KOPT-K1 (cell line): ENCODE measurements around the gene SBF2.

Experiments used
- H3K27ac ChIP-seq: fragments of 200-600 bp; sonication (generic); 2 replicates; pipeline ENCODE4 v1.5.1; 2016; ENCODE audit warnings: antibody characterized with exemption, mild to moderate bottlenecking, low read depth, low read length; ENCODE audit not compliant: poor library complexity, severe bottlenecking
- H3K36me3 ChIP-seq: fragments of 200-600 bp; sonication (generic); 2 replicates; pipeline ENCODE4 v1.5.1; 2017; ENCODE audit warnings: antibody characterized with exemption, mild to moderate bottlenecking, low read length, moderate library complexity; ENCODE audit not compliant: insufficient read depth
- H3K9me3 ChIP-seq: fragments of 200-600 bp; sonication (generic); 2 replicates; pipeline ENCODE4 v1.5.1; 2017; ENCODE audit warnings: antibody characterized with exemption, low read length, mild to moderate bottlenecking; ENCODE audit not compliant: insufficient read depth, poor library complexity, severe bottlenecking

Gene SBF2

DNA sequence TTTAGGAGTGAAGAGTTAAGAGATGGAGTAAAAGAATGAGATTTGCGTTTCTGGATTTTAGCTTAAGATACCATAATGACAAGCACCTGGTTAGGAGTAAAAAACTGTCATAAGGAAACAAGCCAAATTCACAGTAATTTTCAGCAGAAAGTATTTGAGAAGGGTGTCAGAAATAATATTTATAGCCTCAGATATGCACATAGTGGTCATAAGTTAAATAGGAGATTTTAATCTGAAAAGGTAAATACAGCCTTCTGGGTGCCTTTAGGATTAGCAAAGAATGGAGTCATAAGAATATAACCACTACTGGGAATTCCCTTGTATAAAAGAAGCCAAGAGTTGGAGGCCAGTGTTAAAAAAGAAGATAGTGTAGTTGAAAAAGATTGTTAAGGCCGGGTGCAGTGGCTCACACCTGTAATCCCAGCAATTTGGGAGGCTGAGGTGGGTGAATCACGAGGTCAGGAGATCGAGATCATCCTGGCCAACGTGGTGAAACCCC, 470.1 kb downstream of the SBF2 start:
- H3K9me3 ChIP-seq, result no peaks in the 10 kb centered on the region
- no peaks in the 10 kb centered on the region for H3K36me3 ChIP-seq
- no peak overlapping the region for H3K27ac ChIP-seq

- H3K27ac ChIP-seq, result no peak overlapping the region
- no peaks in the 10 kb centered on the region for H3K9me3 ChIP-seq
- no peaks in the 10 kb centered on the region for H3K36me3 ChIP-seq
These were observed 470.6 kb downstream of the SBF2 start for GRCh38 chr11:9823439-9823838.

- H3K9me3 ChIP-seq, result no peaks in the 10 kb centered on the region
- H3K27ac ChIP-seq, result no peak overlapping the region
- H3K36me3 ChIP-seq, result no peaks in the 10 kb centered on the region
These were observed 472.8 kb downstream of the SBF2 start for GRCh38 chr11:9821008-9821752.

DNA sequence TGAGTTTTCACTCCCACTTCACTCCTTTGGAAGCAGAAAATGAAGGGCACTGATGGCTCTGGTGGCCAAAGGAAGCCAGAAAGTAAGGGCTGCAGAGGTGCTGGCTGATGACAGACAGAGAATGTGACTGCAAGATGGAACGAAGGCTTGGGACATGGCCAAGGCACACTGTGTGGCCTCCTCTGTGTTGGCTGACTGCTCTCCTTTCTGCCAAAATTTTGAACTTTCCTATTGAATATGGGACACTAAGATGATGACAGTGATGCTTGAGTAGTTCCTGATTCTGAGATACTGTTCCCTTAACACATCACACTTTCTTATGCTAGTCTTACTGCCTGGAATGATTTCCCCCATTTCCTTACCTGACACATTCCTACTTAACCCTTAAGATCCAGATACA, 473.8 kb downstream of the SBF2 start:
- Histone ChIP-seq H3K27ac (no peak overlapping the region), H3K9me3 (no peaks in the 10 kb centered on the region), H3K36me3 (no peaks in the 10 kb centered on the region)

DNA sequence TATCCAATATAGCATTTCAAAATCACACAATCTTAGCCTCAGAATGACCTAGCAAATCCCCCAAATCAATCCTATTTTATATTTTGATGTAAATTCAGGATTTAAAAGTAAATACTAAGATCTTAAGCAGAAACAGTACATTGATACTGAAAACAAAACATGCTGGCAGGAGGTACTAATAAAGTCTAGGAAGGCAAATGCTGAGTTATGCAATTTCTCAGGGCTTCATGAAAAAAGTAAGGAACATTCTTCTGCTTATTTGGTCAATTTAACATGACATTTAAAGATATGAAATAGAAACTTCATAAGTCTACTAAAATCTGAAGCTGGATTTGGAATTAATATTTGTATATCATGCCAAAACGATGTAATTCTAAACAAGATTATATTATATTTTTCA, 476.8 kb downstream of the SBF2 start:
- Histone ChIP-seq H3K9me3 (no peaks in the 10 kb centered on the region), H3K36me3 (no peaks in the 10 kb centered on the region), H3K27ac (no peak overlapping the region)

DNA sequence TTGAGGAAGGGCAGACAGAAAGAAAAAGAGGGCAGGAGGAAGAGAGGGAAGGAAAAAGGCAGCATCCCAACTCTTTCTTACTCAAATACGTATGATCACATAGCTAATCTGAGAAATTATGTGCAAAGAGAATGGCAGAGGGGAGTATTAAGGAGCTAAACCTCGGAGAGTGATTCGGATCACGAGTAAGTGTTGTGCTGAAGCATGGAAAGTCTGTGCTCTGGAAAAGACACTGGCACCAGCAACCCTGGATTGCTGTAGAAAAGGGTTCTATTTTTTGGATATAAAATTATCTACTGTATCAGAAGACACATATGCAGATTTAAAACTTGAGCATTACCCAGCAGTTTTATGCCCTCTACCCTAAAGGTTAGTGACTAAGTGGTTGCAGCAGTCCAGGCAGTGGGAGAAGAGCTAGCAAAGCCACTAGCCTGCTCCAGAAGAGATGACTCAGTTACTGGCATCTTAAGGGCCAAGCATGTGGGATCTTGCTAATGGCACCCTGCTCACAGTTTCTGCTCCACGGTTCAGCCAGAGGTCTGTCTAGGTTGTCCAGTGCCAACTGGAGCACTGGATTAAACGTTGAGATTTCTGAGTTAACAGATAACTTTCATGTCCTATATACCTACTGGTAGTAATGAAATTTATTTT, 478.4 kb downstream of the SBF2 start:
- no peaks in the 10 kb centered on the region for H3K9me3 ChIP-seq
- no peak overlapping the region for H3K27ac ChIP-seq
- no peaks in the 10 kb centered on the region for H3K36me3 ChIP-seq

- H3K27ac ChIP-seq, result no peak overlapping the region
- H3K9me3 ChIP-seq, result no peaks in the 10 kb centered on the region
These were observed 479.9 kb downstream of the SBF2 start for GRCh38 chr11:9814108-9814507.

GRCh38 chr11:9808943-9809342, 485.1 kb downstream of the SBF2 start:
- H3K9me3 ChIP-seq, result no peaks in the 10 kb centered on the region
- no peak overlapping the region for H3K27ac ChIP-seq
- H3K36me3 ChIP-seq, result peaks cover 11% of the 10 kb centered on the region; the same call in 1 of the 2 replicates

More at GRCh38 chr11:9814108-9814507, 479.9 kb downstream of the SBF2 start:
- no peaks in the 10 kb centered on the region for H3K36me3 ChIP-seq

GRCh38 chr11:9806946-9807687, 486.9 kb downstream of the SBF2 start:
- no peak overlapping the region for H3K27ac ChIP-seq
- no peaks in the 10 kb centered on the region for H3K9me3 ChIP-seq
- peaks cover 11% of the 10 kb centered on the region; the same call in 1 of the 2 replicates for H3K36me3 ChIP-seq

DNA sequence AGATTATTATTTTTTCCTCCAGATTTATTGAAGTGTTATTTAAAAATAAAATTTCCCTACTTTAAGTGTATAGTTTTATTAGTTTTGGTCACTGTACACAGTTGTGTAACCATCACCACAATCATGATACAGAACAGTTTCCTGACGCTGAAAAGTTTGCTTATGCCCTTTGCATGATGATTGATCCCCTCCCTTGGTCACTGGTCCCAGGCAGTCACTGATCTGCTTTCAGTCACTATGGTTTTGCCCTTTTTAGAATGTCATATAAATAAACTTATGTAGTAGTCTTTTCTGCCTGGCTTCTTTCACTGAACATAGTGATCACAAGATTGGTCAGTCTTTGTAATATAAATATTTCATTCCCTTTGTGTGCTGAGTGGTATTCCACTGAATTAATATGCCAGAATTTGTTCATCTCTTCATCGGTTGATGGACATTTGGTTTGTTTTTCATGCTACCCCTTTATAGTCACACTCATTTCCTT, 489.6 kb downstream of the SBF2 start:
- no peaks in the 10 kb centered on the region for H3K9me3 ChIP-seq
- peaks cover 11% of the 10 kb centered on the region; the same call in 1 of the 2 replicates for H3K36me3 ChIP-seq
- no peak overlapping the region for H3K27ac ChIP-seq

DNA sequence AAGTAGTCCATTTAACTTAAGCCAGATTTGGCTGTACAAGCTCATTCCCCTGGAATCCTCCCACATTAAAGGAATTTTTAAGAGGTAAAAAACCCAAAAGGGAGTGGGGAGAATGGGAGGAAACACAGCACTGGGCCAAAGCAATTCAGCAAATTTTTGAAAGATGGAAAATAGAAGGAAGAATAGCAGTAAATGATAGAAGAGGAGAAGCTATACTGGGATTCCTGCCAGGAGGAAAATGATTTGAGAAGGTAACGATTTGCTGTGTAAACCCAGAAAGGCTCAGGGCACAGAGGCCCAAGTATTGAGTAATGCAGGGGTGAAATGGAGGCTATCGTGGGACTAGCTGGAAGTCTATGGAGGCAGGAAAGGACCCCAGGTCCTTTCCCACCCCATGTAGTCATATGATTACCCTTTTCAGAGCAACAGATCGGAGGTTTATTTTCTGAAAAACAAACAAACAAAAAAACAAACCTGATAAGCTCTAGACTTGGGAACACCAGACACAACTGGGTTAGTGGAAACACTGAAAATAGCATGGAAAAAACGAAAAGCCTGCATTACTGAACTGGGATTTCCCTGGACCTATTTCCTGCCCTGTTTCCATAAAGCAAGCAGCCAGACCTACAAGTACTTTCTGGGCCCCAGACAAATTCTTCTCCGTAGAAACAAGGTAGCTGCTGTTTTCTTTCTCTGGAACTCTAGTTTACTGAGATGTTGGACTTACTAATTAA, 490.2 kb downstream of the SBF2 start:
- Histone ChIP-seq H3K27ac (no peak overlapping the region), H3K9me3 (no peaks in the 10 kb centered on the region), H3K36me3 (peaks cover 11% of the 10 kb centered on the region; the same call in 1 of the 2 replicates)

GRCh38 chr11:9802291-9802861, 491.6 kb downstream of the SBF2 start:
- Histone ChIP-seq H3K36me3 (peaks cover 5% of the 10 kb centered on the region; the same call in 1 of the 2 replicates), H3K9me3 (no peaks in the 10 kb centered on the region), H3K27ac (no peak overlapping the region)

DNA sequence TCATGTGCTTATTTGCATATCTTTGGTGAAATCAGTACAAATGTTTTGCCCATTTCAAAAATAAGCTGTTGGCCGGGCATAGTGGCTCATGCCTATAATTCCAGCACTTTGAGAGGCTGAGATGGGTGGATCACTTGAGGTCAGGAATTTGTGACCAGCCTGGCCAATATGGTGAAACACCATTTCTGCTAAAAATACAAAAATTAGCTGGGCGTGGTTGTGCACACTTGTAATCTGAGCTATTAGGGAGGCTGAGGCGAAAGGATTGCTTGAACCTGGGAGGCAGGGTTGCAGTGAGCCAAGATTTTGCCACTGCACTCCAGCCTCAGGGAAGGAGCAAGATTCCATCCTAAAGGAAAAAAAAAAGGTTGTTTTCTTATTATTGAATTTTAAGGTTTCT, 494.1 kb downstream of the SBF2 start:
- H3K9me3 ChIP-seq, result no peaks in the 10 kb centered on the region
- H3K36me3 ChIP-seq, result no peaks in the 10 kb centered on the region
- H3K27ac ChIP-seq, result no peak overlapping the region

- Histone ChIP-seq H3K27ac (no peak overlapping the region), H3K9me3 (no peaks in the 10 kb centered on the region), H3K36me3 (no peaks in the 10 kb centered on the region)
These were observed 496.7 kb downstream of the SBF2 start for GRCh38 chr11:9797300-9797699.
